Hematopoietic multipotent progenitor cell treated with erythropoietin and hydrocortisone succinate and interleukin-3 and kit ligand, for 4 days (in vitro differentiated cells): Measurements from ENCODE around the gene GNPTG.

Experiments
- DNase-seq: peaks from one replicate; pipeline ENCODE4 v3.0.0-alpha.2; 2015

GNPTG gene

DNA sequence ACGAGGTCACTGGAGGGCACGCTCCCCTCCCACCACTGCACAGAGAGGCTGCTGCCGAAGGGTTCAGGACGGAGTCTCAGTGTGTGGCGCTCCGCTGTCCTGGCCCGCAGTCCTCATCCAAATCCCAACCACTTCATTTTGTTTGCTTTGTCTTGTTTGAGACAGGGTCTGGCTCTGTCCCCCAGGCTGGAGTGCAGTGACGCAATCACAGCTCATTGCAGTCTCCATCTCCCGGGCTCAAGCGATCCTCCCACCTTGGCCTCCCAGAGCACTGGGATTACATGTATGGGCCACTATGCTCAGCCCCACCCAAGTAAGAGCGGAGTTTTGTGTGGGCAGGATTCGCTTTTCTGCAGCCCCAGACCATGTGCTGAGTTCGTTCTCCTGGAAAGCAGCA lies 50.0 kb downstream of the GNPTG start:
- no peak for DNase-seq

DNA sequence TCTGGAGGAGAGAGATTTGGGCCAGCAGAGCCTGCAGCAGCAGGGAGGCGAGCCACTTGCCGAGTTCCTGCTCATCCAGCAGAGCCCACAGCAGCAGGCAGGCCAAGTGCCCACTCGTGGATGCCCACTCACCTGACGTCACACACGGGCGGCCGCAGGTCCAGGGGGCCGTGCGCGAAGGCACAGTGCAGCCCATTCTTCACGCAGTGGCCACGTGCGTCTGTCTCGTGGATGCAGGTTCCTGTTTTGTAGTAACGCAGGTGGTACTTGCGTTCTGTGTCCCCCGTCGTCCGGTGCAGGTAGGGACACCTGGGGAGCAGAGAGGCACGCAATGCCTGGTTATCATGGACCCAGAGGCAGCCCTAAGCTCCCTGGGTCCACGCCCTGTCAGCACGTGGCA lies 51.3 kb downstream of the GNPTG start:
- no peak for DNase-seq

DNA sequence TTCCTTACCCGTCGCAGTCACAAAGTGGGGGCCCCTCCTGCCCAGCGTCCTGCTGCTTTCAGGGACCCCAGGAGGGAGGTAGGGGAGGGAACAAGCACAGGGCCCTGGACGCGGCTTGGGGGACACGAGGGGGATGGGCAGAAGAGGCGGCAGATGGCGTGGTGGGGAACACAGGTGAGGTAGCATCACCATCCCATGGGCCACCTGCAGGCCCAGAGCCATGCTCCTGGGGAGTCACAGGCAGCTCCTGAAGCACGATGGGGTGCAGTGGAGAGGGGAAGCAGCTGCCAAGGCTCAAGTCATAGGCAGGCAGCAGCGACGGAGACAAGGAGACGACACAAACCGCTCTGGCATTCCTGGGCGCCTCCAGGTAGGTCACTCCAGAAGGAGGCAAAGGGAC lies 52.0 kb downstream of the GNPTG start:
- DNase-seq, result no peak

DNA sequence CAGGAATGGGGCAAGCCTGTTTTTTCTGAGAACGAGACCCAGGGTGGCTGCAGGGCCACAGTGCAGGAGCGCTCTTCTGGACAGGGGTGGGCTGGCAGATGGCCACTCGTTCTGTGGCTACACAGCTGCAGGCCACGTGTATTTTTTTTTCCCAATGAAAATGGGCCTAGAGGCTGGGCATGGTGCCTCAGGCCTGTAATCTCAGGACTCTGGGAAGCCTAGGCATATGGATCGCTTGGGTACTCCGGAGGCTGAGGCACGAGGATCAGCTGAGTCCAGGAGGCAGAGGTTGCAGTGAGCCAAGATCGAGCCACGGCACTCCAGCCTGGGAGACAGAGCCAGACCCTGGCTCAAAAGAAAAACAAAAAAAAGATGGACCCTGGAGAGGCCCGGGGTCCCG lies 56.0 kb downstream of the GNPTG start:
- DNase-seq, result no peak

DNA sequence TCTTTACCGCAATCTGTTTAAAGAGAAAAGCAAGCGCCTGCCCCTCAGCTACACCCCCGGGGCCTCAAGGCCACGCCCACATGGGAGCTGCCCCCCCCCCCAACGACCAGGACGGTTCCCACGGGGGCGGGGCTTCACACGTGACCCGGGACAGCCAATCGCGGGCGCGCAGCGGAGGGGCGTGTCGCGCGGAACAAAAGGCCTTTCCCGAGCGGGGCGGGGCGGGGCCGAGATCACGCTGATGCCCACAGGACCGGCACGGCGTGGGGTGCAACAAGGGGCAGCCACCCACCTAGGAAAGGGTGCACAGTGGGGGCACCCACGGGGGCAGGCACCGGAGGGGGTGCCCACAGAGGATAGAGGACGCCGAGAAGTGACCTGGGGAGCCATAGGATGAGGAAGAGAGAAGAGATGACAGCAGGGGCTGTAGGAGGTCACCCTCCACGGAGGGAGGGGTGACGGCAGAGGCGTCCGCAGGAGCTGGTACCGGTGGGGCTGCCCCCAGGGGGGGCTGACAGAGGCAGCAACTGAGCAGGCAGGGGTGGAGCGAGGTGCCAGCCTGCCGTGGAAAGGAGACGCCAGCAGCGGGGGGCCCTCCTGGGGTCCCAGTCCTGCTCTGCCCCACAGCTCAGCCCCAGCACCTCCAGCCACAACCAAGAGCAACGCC lies 56.6 kb downstream of the GNPTG start:
- peak; percentile 96 for DNase-seq

DNA sequence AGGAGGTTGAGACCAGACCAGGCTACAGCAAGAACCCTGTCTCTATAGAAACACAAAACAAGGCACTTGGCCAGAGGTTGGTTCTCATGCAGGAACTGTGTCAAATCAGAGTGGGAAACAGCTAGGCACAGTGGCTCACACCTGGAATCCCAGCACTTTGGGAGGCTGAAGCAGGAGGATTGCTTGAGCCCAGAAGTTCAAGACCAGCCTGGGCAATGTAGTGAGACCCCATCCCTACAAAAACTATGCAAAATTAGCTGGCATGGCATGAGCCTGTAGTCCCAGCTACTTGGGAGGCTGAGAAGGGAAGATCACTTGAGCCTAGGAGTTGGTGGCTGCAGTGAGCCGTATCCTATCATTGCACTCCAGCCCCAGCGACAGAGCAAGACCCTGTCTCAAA lies 61.1 kb downstream of the GNPTG start:
- no peak for DNase-seq
